ENCODE measurements around the gene GRHL1.

- no peak for TF ChIP-seq POLR2A (IDR thresholded peaks at IDR 0.05; ENCODE audit: low read depth, low read length)
- no peak for TF ChIP-seq CTCF (conservative IDR thresholded peaks at IDR 0.05; ENCODE audit: low read depth, low read length)
Measured at GRCh38 chr2:9975328-9975727, 23.8 kb downstream of the GRHL1 start.

Measured in IMR-90 (cell line).